Measurements from ENCODE around the gene EFHD1.

GRCh38 chr2:232721882-232722281, 88.5 kb downstream of the EFHD1 start:
- TF ChIP-seq CTCF (conservative IDR thresholded peaks at IDR 0.05; ENCODE audit: low read depth, low read length) (no peak), EZH2 (IDR thresholded peaks at IDR 0.05; ENCODE audit: borderline replicate concordance, low read depth, low read length, poor library complexity, severe bottlenecking) (no peak)
